Mesendoderm (in vitro differentiated cells): ENCODE results near the gene SLC5A10.
"Not testable (repeated sequence)": the region's sequence is repeated elsewhere in the genome, so short reads cannot be mapped to it uniquely, and the experiment has no call there.

ENCODE experiments used
- DNase-seq: peaks from one replicate; pipeline ENCODE4 v3.0.0; 2013
- H2AK5ac ChIP-seq: 2 replicates; pipeline ENCODE4 v1.6.1; 2013; ENCODE audit warnings: low read length, inconsistent platforms
- H2BK120ac ChIP-seq: 2 replicates; pipeline ENCODE4 v1.6.1; 2013; ENCODE audit warnings: low read depth, mild to moderate bottlenecking, low read length, moderate library complexity, mixed read lengths
- H2BK15ac ChIP-seq: replicated peaks from 2 replicates; pipeline ENCODE4 v1.6.1; 2013; ENCODE audit warnings: low read depth, mild to moderate bottlenecking, moderate library complexity
- H2BK5ac ChIP-seq: 2 replicates; pipeline ENCODE4 v1.6.1; 2013; ENCODE audit warnings: low read length, inconsistent platforms
- H3K18ac ChIP-seq: 2 replicates; pipeline ENCODE4 v1.6.1; 2013; ENCODE audit warnings: mild to moderate bottlenecking, low read length, mixed read lengths
- H3K23ac ChIP-seq: one replicate; pipeline ENCODE4 v1.6.1; 2013; ENCODE audit warnings: low read length
- H3K27ac ChIP-seq: 2 replicates; pipeline ENCODE4 v1.5.1; 2013; ENCODE audit warnings: low read depth, mild to moderate bottlenecking, inconsistent platforms, low read length, moderate library complexity
- H3K27me3 ChIP-seq: 2 replicates; pipeline ENCODE4 v1.6.1; 2013; ENCODE audit warnings: low read length, control low read depth, mild to moderate bottlenecking, inconsistent platforms; ENCODE audit not compliant: insufficient read depth, poor library complexity
- H3K36me3 ChIP-seq: 2 replicates; pipeline ENCODE4 v1.6.1; 2013; ENCODE audit warnings: low read length, inconsistent platforms; ENCODE audit not compliant: control insufficient read depth, insufficient read depth
- H3K4ac ChIP-seq: one replicate; pipeline ENCODE4 v1.6.1; 2013; ENCODE audit warnings: low read depth, mild to moderate bottlenecking, low read length, moderate library complexity
- H3K4me1 ChIP-seq: 2 replicates; pipeline ENCODE4 v1.6.1; 2013; ENCODE audit warnings: low read depth, low read length, inconsistent platforms; ENCODE audit not compliant: control insufficient read depth
- H3K4me2 ChIP-seq: 2 replicates; pipeline ENCODE4 v1.6.1; 2013; ENCODE audit warnings: low read length
- H3K4me3 ChIP-seq: 2 replicates; pipeline ENCODE4 v1.5.1; 2013; ENCODE audit warnings: mild to moderate bottlenecking, low read length
- H3K56ac ChIP-seq: one replicate; pipeline ENCODE4 v1.6.1; 2013; ENCODE audit warnings: low read length
- H3K79me1 ChIP-seq: 2 replicates; pipeline ENCODE4 v1.6.1; 2013; ENCODE audit warnings: low read length, inconsistent platforms
- H3K79me2 ChIP-seq: 2 replicates; pipeline ENCODE4 v1.6.1; 2013; ENCODE audit warnings: mild to moderate bottlenecking, low read length; ENCODE audit not compliant: control insufficient read depth, insufficient read depth
- H3K9ac ChIP-seq: 2 replicates; pipeline ENCODE4 v1.6.1; 2013; ENCODE audit warnings: low read length, inconsistent platforms
- H4K5ac ChIP-seq: one replicate; pipeline ENCODE4 v1.6.1; 2013; ENCODE audit warnings: low read length
- H4K8ac ChIP-seq: one replicate; pipeline ENCODE4 v1.6.1; 2013; ENCODE audit warnings: low read depth, mild to moderate bottlenecking, control low read depth, low read length, moderate library complexity
- WGBS: extraction: QIAGEN DNeasy Blood & Tissue Kit; methylation state at CpG from one replicate; pipeline ENCODE4 v1.1.7; 2013; ENCODE audit warnings: low lambda C conversion rate, missing lambda C conversion rate; ENCODE audit not compliant: insufficient coverage; ENCODE audit errors: extremely low coverage; 5-methylcytosine and 5-hydroxymethylcytosine counted together

Gene SLC5A10

DNA sequence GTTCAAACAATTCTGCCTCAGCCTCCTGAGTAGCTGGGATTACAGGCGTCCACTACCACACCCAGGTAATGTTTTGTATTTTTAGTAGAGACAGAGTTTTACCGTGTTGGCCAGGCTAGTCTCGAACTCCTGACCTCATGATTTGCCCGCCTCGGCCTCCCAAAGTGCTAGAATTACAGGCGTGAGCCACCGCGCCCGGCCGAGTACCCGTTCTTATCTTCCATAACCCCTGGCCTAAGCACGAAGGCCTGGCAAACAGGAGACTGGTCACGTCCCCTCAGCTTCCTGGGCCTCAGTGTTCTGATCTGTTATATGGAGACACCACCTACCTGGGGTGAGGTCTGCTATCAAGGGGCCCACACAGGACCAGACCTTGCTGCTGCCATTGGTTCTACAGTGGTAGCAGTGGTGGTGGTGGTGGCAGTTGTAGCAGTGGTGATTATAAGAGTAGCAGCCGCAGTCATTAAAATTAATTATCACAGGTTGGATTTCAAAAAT lies 1.3 kb downstream of the SLC5A10 start:
- Histone ChIP-seq H3K79me1 (no peaks in the 10 kb centered on the region), H2BK120ac (no peak overlapping the region)

DNA sequence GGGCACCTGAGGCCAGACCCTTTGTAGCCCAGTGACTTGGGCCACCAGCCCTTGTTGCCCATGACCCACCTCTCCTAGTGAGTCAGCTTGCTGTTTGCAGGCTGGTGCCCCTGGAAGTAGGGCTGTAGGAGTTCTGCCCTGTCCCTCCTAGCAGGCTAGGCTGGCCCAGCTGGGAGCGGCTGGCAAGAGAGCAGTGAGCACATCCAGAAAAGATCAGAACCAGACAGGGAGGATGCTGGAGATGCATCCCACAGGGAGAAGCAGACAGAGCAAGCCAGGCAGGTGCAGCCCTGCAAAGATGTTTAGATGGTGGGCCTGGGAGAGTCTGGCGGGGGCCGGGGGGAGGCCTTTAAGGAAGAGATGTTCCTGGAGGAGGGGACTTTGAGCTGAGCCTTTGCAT lies 2.4 kb downstream of the SLC5A10 start:
- no peak overlapping the region for H4K8ac ChIP-seq
- H3K27me3 ChIP-seq, result no peaks in the 10 kb centered on the region
- H3K9ac ChIP-seq, result no peak overlapping the region
- H3K4me2 ChIP-seq, result no peak overlapping the region
- no peak overlapping the region for H2BK120ac ChIP-seq
- H3K36me3 ChIP-seq, result no peaks in the 10 kb centered on the region
- H3K18ac ChIP-seq, result no peak overlapping the region
- H3K23ac ChIP-seq, result no peak overlapping the region
- H4K5ac ChIP-seq, result no peak overlapping the region
- no peak for DNase-seq
- no CpG with 5 or more reads among the region's 3 CpGs for WGBS
- no peak overlapping the region for H3K27ac ChIP-seq
- H3K79me2 ChIP-seq, result no peaks in the 10 kb centered on the region
- H3K4me3 ChIP-seq, result no peak overlapping the region
- H2BK5ac ChIP-seq, result no peak overlapping the region
- no peaks in the 10 kb centered on the region for H3K4me1 ChIP-seq
- H2BK15ac ChIP-seq, result no peak overlapping the region
- no peak overlapping the region for H3K56ac ChIP-seq
- no peaks in the 10 kb centered on the region for H3K79me1 ChIP-seq
- H2AK5ac ChIP-seq, result no peak overlapping the region
- H3K4ac ChIP-seq, result no peak overlapping the region

More for the DNA sequence above, 1.3 kb downstream of the SLC5A10 start:
- Histone ChIP-seq H3K4me1 (no peaks in the 10 kb centered on the region), H3K56ac (no peak overlapping the region), H3K79me2 (no peaks in the 10 kb centered on the region), H2AK5ac (no peak overlapping the region), H3K36me3 (no peaks in the 10 kb centered on the region), H3K4me3 (no peak overlapping the region), H3K27ac (no peak overlapping the region), H3K4me2 (no peak overlapping the region), H2BK5ac (no peak overlapping the region), H4K5ac (no peak overlapping the region), H3K27me3 (no peaks in the 10 kb centered on the region), H3K23ac (no peak overlapping the region), H2BK15ac (no peak overlapping the region), H3K18ac (no peak overlapping the region), H3K9ac (no peak overlapping the region), H4K8ac (no peak overlapping the region), H3K4ac (no peak overlapping the region)
- no CpG with 5 or more reads among the region's 14 CpGs for WGBS
- no peak for DNase-seq

DNA sequence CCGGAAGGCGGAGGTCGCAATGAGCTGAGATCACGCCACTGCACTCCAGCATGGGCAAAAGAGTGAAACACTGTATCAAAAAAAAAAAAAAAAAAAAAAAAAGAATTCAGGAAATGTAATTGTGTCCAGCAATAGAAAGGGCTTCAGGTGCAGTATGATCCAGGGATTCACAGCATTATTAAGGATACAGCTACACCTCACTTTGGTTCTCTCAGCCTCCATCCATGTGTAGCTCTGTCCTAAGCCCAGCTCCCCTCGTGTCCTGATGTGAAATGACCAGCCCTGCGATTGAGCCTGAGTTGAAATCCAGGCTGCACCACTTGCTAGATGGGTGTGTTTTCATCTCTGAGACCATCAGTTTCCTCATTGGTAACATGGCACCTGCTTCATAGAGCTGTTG lies 3.0 kb downstream of the SLC5A10 start:
- Histone ChIP-seq H3K18ac (no peak overlapping the region), H3K79me1 (no peaks in the 10 kb centered on the region), H3K36me3 (no peaks in the 10 kb centered on the region), H3K4me1 (no peaks in the 10 kb centered on the region), H3K4ac (no peak overlapping the region), H3K23ac (no peak overlapping the region), H4K8ac (no peak overlapping the region), H3K4me2 (no peak overlapping the region), H3K9ac (no peak overlapping the region), H2BK5ac (no peak overlapping the region), H3K79me2 (no peaks in the 10 kb centered on the region), H3K56ac (no peak overlapping the region), H3K27ac (no peak overlapping the region), H2BK15ac (no peak overlapping the region), H3K27me3 (no peaks in the 10 kb centered on the region), H4K5ac (no peak overlapping the region), H3K4me3 (no peak overlapping the region), H2AK5ac (no peak overlapping the region), H2BK120ac (no peak overlapping the region)
- no peak for DNase-seq
- no CpG with 5 or more reads among the region's 6 CpGs for WGBS

DNA sequence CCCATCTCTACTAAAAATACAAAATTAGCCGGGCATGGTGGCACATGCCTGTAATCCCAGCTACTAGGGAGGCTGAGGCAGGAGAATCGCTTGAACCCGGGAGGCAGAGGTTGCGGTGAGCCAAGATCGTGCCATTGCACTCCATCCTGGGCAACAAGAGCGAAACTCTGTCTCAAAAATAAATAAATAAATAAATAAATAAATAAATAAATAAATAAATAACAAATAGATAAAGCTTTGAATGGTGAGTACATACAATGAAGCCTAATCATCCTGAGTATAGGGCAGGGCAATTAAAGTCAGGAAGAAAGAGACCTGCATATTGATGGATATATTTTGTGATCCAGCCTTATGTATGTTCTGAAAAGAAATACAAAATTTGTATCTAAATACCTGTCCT lies 4.1 kb downstream of the SLC5A10 start:
- not testable (repeated sequence) for H3K4me2 ChIP-seq, H4K5ac ChIP-seq, H3K9ac ChIP-seq, H3K4me1 ChIP-seq, DNase-seq, H4K8ac ChIP-seq, H3K23ac ChIP-seq, H3K79me2 ChIP-seq, H3K27me3 ChIP-seq, H2BK15ac ChIP-seq, H3K56ac ChIP-seq, H3K18ac ChIP-seq, H3K4me3 ChIP-seq, H2AK5ac ChIP-seq, H3K4ac ChIP-seq, H3K36me3 ChIP-seq, H3K79me1 ChIP-seq, H2BK120ac ChIP-seq, H3K27ac ChIP-seq, H2BK5ac ChIP-seq
- WGBS, result no CpG with 5 or more reads among the region's 6 CpGs

DNA sequence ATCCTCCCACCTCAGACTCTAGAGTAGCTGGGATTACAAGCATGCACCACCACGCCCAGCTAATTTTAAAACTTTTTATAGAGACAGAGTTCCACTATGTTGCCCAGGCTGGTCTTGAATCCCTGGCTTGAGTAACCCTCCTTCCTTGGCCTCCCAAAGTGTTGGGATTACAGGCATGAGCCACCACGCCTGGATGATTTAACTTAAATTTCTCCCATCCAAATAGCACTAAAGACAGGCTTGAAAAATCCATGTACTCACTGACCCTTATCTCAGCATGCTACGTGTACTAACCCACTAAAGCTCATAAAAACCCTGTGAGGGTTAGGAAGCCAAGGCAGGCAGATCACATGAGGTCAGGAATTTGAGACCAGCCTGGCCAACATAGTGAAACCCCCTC lies 4.6 kb downstream of the SLC5A10 start:
- Histone ChIP-seq H3K9ac (no peak overlapping the region), H3K4me2 (no peak overlapping the region), H2BK120ac (no peak overlapping the region), H4K8ac (no peak overlapping the region), H3K4me1 (no peaks in the 10 kb centered on the region), H3K27me3 (no peaks in the 10 kb centered on the region), H3K36me3 (no peaks in the 10 kb centered on the region), H4K5ac (no peak overlapping the region), H3K4ac (no peak overlapping the region), H3K4me3 (no peak overlapping the region), H3K18ac (no peak overlapping the region), H2BK5ac (no peak overlapping the region), H3K27ac (no peak overlapping the region), H2AK5ac (no peak overlapping the region), H3K56ac (no peak overlapping the region), H3K79me1 (no peaks in the 10 kb centered on the region), H3K23ac (no peak overlapping the region), H3K79me2 (no peaks in the 10 kb centered on the region), H2BK15ac (no peak overlapping the region)
- no CpG with 5 or more reads among the region's 3 CpGs for WGBS
- no peak for DNase-seq

DNA sequence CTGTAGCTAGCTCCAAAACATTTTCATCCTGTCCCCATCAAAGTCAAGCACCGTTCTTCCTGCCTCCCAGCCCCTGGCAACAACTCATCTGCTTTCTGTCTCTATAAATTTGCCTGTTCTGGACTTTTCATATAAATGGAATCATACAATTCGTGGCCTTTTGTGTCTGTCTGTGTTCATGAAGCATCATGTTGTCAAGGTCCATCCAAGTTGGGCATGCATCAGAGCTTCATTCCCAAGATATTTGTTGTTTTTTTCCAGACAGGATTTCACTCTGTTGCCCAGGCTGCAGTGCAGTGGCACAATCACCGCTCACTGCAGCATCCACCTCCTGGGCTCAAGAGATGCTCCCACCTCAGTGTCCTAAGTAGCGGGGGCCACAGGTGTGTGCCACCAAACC lies 5.9 kb downstream of the SLC5A10 start:
- no peak overlapping the region for H3K4me2 ChIP-seq
- H4K8ac ChIP-seq, result no peak overlapping the region
- no peaks in the 10 kb centered on the region for H3K4me1 ChIP-seq
- no peak overlapping the region for H3K23ac ChIP-seq
- no peak for DNase-seq
- H3K79me1 ChIP-seq, result no peaks in the 10 kb centered on the region
- H3K18ac ChIP-seq, result no peak overlapping the region
- H2BK120ac ChIP-seq, result no peak overlapping the region
- H3K36me3 ChIP-seq, result no peaks in the 10 kb centered on the region
- WGBS, result no CpG with 5 or more reads among the region's 4 CpGs
- H2BK5ac ChIP-seq, result no peak overlapping the region
- no peak overlapping the region for H3K4ac ChIP-seq
- no peak overlapping the region for H2AK5ac ChIP-seq
- no peak overlapping the region for H3K9ac ChIP-seq
- no peak overlapping the region for H3K56ac ChIP-seq
- H3K79me2 ChIP-seq, result no peaks in the 10 kb centered on the region
- H4K5ac ChIP-seq, result no peak overlapping the region
- no peaks in the 10 kb centered on the region for H3K27me3 ChIP-seq
- H3K4me3 ChIP-seq, result no peak overlapping the region
- H3K27ac ChIP-seq, result no peak overlapping the region
- H2BK15ac ChIP-seq, result no peak overlapping the region
